ENCODE measurements around the gene GRAMD1A.
"Not testable (repeated sequence)": the region's sequence is repeated elsewhere in the genome, so short reads cannot be mapped to it uniquely, and the experiment has no call there.

The GRAMD1A gene

DNA sequence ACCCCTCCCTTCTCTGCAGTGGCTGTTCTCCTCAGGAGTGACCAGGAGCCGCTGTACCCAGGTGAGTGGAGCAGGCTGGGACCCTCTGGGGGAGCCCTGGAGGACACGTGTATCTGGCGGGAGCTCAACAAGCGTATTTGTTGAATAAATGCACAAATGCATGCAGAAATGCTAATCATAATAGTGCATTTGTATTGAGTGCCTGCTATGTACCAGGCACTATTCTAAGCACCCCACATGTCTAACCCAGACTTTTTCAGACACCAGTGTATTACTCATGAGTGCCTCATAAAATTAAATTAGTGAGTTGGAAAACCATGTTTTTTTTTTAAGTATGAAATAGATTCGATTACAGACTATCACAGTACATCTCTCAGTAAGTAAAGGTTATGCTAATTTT lies 49.3 kb downstream of the GRAMD1A start:
- no peak for TF ChIP-seq GATA1 (IDR thresholded peaks at IDR 0.05; ENCODE audit: low read depth, low read length)
- no peak for TF ChIP-seq POLR2A (IDR thresholded peaks at IDR 0.05; ENCODE audit: low read length)
- no peak for DNase-seq

DNA sequence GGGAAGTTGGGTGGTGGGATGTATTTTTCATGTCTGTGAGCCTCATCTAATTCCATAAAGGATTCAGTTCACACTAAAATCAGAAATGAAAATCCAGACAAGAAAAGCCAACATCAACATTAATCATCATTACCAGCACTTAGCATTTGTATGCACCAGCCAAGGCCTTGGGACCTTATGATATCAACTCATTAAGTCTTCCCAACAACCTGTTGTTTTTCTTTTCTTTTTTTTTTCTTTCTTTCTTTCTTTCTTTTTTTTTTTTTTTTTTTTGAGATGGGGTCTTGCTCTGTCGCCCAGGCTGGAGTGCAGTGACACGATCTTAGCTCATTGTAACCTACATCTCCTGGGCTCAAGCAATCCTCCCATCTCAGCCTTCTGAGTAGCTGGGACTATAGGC lies 50.5 kb downstream of the GRAMD1A start:
- DNase-seq = not testable (repeated sequence)

DNA sequence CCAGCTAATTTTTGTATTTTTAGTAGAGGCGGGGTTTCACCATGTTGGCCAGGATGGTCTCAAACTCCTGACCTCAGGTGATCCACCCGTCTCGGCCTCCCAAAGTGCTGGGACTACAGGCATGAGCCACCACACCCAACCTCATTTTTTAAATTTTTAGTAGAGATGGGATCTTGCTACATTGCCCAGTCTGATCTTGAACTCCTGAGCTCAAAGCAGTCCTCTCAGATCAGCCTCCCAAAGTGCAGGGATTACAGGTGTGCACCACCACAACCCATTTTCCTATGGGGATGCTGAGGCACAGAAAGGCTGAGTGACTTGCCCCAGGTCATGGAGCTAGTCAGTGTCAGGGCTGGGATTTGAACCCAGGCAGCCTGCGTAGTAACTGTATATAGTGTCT lies 51.1 kb downstream of the GRAMD1A start:
- not testable (repeated sequence) for DNase-seq

DNA sequence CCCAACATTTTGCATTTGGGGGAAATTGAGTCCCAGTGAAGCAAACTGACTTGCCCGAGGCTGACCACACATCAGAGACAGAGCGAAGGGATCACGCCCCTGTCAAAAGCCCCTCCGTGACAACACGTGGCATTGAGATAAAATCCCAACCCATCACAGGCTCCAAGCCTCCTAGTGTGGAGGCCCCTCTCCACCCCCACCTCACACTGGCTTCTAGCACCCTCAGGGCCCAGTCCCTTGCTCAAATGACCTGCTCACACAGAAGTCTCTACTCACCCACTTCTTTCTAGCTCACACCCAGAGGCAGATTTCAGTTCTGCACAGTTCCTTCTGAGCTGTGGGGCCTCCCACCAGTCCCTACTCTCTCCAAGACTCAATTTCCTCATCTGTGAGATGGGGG lies 51.7 kb downstream of the GRAMD1A start:
- no peak for DNase-seq
- no peak for TF ChIP-seq POLR2A (IDR thresholded peaks at IDR 0.05; ENCODE audit: low read length)
- TF ChIP-seq GATA1 (IDR thresholded peaks at IDR 0.05; ENCODE audit: low read depth, low read length) = no peak

DNA sequence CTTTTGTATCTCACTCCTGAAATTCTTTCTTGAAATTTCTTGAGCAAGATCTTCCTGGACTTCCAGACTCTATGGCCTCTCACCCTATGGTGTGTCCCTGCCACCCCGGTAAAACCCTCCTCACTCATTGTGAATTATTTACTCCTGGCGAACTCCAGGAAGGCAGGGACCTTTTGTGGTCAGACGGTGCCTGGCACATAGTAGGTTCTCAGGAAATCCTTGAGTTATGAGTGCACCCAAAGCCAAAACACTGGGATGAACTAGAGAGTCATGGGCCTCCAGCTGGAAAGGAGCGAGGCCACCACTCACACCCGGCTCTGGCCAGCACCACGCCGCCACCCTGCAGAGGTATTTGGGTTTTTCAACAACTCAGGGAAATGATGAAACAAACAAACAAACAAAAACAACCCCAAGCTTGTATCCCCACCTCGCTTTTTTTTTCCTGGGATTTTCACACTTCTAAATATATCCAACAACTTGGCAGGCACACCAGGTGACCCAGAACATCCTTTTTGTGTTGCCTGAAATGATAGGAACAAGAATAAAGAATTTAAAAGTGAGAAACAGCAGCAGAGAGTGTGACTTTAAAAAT lies 52.6 kb downstream of the GRAMD1A start:
- no peak for DNase-seq
- TF ChIP-seq POLR2A (IDR thresholded peaks at IDR 0.05; ENCODE audit: low read length) (no peak), GATA1 (IDR thresholded peaks at IDR 0.05; ENCODE audit: low read depth, low read length) (no peak)

DNA sequence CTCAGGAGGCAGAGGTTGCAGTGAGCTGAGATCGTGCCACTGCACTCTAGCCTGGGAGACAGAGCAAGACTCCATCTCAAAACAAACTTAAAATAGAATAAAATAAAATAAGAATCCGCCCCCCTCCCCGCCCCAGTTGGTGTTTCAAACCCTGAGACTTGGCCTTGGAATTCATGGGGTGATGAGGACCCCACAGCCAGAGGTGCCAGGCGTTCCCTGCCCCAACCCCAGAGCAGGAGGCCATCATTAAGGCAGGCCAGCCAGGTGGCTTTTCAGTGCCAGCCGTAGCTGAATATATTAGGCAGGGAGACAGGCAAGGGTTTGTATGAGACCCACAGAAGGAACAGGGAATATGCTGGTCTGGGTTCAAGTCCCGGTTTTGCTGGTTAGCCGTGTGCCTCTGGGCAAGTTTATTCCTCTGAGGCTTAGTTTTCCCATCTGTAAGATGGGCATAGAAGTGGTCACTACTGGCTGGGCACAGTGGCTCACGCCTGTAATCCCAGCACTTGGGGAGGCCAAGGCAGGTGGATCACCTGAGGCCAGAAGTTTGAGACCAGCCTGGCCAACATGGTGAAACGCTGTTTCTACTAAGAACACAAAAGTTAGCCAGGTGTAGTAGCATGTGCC lies 53.7 kb downstream of the GRAMD1A start:
- no peak for DNase-seq
- TF ChIP-seq POLR2A (IDR thresholded peaks at IDR 0.05; ENCODE audit: low read length) (no peak), GATA1 (IDR thresholded peaks at IDR 0.05; ENCODE audit: low read depth, low read length) (no peak)

DNA sequence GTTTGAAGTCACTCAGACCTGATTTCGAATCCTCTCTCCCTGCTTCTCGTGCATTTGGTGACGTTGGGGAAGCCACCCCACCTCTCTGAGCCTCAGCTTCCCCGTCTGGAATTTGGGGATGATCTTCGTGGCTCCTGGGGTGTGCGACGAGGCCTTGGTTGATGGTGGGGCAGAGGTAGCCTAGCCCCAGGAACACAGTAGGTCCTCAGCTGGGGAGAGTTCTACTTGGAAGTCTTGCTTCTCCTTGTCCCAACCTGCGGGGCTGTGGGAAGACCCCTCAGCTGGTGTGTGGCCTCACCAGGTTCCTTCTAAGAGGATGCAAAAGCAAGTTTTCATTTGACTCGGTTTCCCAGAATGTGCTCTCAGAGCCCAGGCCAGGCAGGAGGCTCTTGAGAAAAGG lies 54.5 kb downstream of the GRAMD1A start:
- DNase-seq = no peak
- TF ChIP-seq POLR2A (IDR thresholded peaks at IDR 0.05; ENCODE audit: low read length) = no peak
- TF ChIP-seq GATA1 (IDR thresholded peaks at IDR 0.05; ENCODE audit: low read depth, low read length) = no peak

DNA sequence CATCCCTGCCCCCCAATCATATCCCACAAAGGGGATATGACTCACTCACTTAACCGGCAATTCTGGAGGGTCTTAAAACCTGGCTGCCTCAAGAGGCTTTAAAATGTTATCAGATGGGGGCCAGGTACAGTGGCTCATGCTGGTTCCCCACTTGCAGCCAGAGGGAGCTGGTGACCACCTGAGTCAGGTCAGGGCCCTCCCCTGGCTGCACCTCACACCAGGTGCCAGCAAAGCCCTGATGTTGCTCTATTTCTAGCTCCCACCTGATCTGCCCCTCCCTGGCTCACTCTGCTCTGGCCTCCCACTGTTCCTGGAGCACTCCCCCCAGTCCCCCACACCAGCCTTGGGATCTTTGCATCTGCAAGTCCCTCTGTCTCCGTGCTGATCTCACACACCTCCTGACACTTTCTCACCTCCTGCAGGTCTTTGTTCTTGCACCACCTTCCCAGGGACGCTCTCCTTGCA lies 55.6 kb downstream of the GRAMD1A start:
- TF ChIP-seq POLR2A (IDR thresholded peaks at IDR 0.05; ENCODE audit: low read length) (no peak), GATA1 (IDR thresholded peaks at IDR 0.05; ENCODE audit: low read depth, low read length) (no peak)
- DNase-seq = no peak

DNA sequence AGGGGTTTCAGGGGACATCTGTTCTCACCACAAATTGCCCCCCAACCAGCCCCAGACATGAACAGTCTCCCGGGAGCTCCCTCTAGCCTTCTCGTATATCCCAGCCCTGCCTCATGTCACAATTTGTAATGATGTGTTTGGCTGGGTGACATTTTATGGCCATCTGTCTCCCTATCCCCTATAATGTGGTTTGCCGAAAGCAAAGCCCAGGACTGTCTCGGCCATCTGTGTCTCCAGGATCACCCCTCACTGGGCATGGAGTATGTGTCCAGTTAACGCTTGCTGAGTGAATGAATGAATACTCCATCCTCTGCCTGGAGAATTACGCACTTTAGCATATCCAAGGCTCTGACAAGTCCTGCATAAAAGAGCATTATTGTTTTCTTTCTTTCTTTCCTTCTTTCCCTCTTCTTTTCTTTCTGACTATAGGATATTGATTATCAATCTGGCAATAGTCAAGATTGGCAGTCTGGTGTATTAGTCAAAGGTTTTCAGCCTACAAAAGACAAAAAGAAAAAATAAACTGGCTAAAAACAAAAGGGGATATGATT lies 56.5 kb downstream of the GRAMD1A start:
- DNase-seq = no peak
- TF ChIP-seq POLR2A (IDR thresholded peaks at IDR 0.05; ENCODE audit: low read length) = no peak
- no peak for TF ChIP-seq GATA1 (IDR thresholded peaks at IDR 0.05; ENCODE audit: low read depth, low read length)

DNA sequence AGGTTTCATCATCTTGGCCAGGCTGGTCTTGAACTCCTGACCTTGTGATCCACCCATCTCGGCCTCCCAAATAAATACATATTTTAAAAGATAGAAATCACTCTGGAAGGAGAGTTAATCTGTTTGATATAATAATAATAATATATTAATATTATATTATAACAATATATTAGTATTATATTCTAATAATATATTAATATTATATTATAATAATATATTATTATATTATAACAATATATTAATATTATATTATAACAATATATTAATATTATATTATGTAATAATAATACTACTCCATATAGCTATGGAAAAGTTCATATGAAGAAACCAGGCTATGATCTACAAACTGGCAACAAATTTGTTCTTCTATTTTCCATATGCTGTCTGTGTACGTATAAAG lies 58.2 kb downstream of the GRAMD1A start:
- DNase-seq = no peak
- no peak for TF ChIP-seq GATA1 (IDR thresholded peaks at IDR 0.05; ENCODE audit: low read depth, low read length)
- TF ChIP-seq POLR2A (IDR thresholded peaks at IDR 0.05; ENCODE audit: low read length) = no peak

DNA sequence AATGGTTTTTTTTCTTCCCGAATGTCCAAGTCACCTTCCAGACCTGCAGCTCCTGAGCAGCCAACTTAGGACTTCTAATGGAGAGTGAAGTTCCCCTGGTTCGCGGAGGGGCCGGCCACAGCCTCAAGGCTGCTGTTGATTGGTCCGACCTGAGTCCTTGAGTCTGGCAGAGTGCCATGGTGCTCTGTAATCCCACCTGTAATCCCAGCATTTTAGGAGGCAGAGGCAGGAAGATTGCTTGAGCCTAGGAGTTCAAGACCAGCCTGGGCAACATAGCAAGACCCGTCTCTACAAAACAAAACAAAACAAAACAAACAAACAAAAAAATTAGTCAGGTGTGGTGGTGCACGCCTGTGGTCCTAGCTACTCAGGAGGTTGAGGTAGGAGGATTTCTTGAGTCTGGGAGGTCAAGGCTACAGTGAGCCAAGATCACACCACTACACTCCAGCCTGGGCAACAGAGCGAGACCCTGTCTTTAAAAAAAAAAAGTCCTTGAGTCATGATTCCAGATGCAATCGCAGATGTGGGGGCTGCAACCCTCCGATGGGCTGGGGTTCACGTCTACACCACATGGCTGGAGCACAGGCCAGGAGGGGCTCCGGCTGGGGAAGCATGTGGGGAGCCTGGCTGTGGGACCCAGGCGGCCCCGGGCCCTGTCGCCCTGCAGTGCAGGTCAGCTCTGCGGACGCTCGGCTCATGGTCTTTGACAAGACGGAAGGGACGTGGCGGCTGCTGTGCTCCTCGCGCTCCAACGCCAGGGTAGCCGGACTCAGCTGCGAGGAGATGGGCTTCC lies 59.1 kb downstream of the GRAMD1A start:
- TF ChIP-seq GATA1 (IDR thresholded peaks at IDR 0.05; ENCODE audit: low read depth, low read length) = no peak
- TF ChIP-seq POLR2A (IDR thresholded peaks at IDR 0.05; ENCODE audit: low read length) = no peak
- no peak for DNase-seq

DNA sequence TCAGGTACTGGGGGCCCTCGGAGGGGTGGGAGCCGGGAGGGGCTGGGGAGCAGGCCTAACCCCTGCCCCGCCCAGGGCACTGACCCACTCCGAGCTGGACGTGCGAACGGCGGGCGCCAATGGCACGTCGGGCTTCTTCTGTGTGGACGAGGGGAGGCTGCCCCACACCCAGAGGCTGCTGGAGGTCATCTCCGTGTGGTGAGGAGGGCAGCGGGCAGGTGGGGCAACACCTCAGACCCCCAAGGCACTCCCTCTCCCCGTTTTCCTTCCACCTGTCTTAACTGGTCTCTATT lies 59.6 kb downstream of the GRAMD1A start:
- no peak for DNase-seq
- no peak for TF ChIP-seq POLR2A (IDR thresholded peaks at IDR 0.05; ENCODE audit: low read length)
- TF ChIP-seq GATA1 (IDR thresholded peaks at IDR 0.05; ENCODE audit: low read depth, low read length) = no peak

DNA sequence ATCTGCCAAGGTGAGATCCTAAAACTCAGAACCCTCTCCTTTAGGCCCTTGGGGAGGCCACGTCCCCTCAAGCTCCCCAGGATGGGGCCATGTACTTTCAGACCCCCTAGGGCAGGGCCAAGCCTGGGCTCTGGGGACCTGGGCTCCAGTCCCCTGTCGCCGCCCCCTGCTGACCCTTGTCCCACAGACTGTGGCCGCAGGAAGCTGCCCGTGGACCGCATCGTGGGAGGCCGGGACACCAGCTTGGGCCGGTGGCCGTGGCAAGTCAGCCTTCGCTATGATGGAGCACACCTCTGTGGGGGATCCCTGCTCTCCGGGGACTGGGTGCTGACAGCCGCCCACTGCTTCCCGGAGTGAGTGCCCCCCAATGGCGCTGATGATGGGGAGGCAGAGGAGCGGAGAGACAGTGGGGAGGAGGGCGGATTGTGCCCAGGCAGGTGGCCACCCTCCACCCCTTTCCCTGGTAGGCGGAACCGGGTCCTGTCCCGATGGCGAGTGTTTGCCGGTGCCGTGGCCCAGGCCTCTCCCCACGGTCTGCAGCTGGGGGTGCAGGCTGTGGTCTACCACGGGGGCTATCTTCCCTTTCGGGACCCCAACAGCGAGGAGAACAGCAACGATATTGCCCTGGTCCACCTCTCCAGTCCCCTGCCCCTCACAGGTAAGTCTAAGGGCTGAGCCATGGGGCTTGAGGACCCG lies 60.2 kb downstream of the GRAMD1A start:
- TF ChIP-seq POLR2A (IDR thresholded peaks at IDR 0.05; ENCODE audit: low read length) (no peak), GATA1 (IDR thresholded peaks at IDR 0.05; ENCODE audit: low read depth, low read length) (no peak)
- no peak for DNase-seq

DNA sequence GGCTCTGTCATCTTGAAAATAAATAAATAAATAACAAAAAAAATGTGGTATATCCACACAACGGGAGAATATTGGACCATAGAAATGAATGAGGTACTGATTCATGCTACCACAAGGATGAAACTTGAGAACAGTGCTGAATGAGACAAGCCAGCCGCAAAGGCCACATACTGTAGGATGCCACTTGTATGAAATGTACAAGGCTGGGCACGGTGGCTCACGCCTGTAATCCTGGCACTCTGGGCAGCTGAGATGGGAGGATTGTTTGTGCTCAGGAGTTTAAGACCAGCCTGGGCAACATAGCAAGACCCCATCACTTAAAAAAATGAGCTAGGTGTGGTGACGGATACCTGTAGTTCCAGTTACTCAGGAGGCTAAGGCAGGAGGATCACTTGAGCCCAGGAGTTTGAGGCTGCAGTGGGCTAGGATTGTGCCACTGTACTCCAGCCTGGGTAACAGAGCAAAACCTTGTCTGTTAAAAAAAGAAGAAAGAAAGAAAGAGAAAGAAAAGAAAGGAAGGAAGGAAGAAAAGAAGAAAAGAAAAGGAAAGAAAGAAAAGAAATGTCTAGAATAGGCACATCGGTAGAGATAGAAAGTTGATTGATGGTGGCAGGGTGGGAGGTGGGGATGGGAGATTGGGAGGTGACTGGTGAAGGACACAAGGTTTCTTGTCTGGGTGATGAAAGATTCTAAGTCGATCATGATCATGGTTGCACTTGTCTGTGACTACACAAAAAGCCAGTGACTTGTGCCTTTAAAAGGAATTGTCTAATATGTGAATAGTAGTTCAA lies 61.7 kb downstream of the GRAMD1A start:
- TF ChIP-seq POLR2A (IDR thresholded peaks at IDR 0.05; ENCODE audit: low read length) (no peak), GATA1 (IDR thresholded peaks at IDR 0.05; ENCODE audit: low read depth, low read length) (no peak)
- no peak for DNase-seq
